ENCODE data around the gene MTA3.
A peak's percentile ranks its signal among the peaks of the same experiment; 100 is the strongest.

The MTA3 gene

GRCh38 chr2:42566837-42567321, 1.6 kb upstream of the MTA3 start:
- Histone ChIP-seq H3K9me3 (ENCODE audit: control extremely low read depth in 1 of 5, control insufficient read depth in 4 of 5, insufficient read depth in 2 of 5, low read depth in 1 of 5, low read length in 4 of 5) (no peaks in the 10 kb centered on the region), H3K4me1 (ENCODE audit: control extremely low read depth in 1 of 4, control insufficient read depth in 4 of 4, insufficient read depth in 4 of 4, low read length in 3 of 4) (peaks cover 0 to 9% (median 7%) of the 10 kb centered on the region in 4 experiments), H3K27me3 (replicated peaks in 2 of 5; ENCODE audit: control insufficient read depth in 4 of 5, insufficient read depth in 5 of 5, low read length in 4 of 5) (peaks cover 0 to 25% (median 5%) of the 10 kb centered on the region in 5 experiments), H3K27ac (ENCODE audit: insufficient read depth in 1 of 2, low read depth in 1 of 2, low read length in 2 of 2, poor library complexity in 1 of 2, severe bottlenecking in 2 of 2) (no peak overlapping the region), H3K4me3 (ENCODE audit: control insufficient read depth in 1 of 7, extremely low read depth in 1 of 7, insufficient read depth in 4 of 7, low read depth in 2 of 7, low read length in 6 of 7) (no peak overlapping the region), H3K36me3 (ENCODE audit: control insufficient read depth in 4 of 4, insufficient read depth in 4 of 4, low read length in 3 of 4) (no peaks in the 10 kb centered on the region)
- CTCF ChIA-PET = no interaction called here
- no peak for DNase-seq
- WGBS (ENCODE audit: insufficient coverage) = 100% methylated on average over 1 of the region's 3 CpGs
- POLR2A ChIA-PET = interaction anchor here (0.6 kb wide), 1 partner anchor 18 kb away, joined by 3 read pairs; no protein-coding TSS in a partner anchor

GRCh38 chr2:42567364-42567763, 1.1 kb upstream of the MTA3 start:
- H3K27me3 ChIP-seq (replicated peaks in 2 of 5; ENCODE audit: control insufficient read depth in 4 of 5, insufficient read depth in 5 of 5, low read length in 4 of 5) = peaks cover 0 to 25% (median 5%) of the 10 kb centered on the region in 5 experiments
- DNase-seq = no peak
- POLR2A ChIA-PET = interaction anchor here (0.6 kb wide), 1 partner anchor 17 kb away, joined by 3 read pairs; no protein-coding TSS in a partner anchor
- H3K4me1 ChIP-seq (ENCODE audit: control extremely low read depth in 1 of 4, control insufficient read depth in 4 of 4, insufficient read depth in 4 of 4, low read length in 3 of 4) = peaks cover 0 to 9% (median 7%) of the 10 kb centered on the region in 4 experiments
- no peaks in the 10 kb centered on the region for H3K36me3 ChIP-seq (ENCODE audit: control insufficient read depth in 4 of 4, insufficient read depth in 4 of 4, low read length in 3 of 4)
- CTCF ChIA-PET = no interaction called here
- H3K4me3 ChIP-seq (ENCODE audit: control insufficient read depth in 1 of 7, extremely low read depth in 1 of 7, insufficient read depth in 4 of 7, low read depth in 2 of 7, low read length in 6 of 7) = no peak overlapping the region
- no peak overlapping the region for H3K27ac ChIP-seq (ENCODE audit: insufficient read depth in 1 of 2, low read depth in 1 of 2, low read length in 2 of 2, poor library complexity in 1 of 2, severe bottlenecking in 2 of 2)
- 95% methylated on average over 2 of the region's 7 CpGs for WGBS (ENCODE audit: insufficient coverage)
- H3K9me3 ChIP-seq (ENCODE audit: control extremely low read depth in 1 of 5, control insufficient read depth in 4 of 5, insufficient read depth in 2 of 5, low read depth in 1 of 5, low read length in 4 of 5) = no peaks in the 10 kb centered on the region

GRCh38 chr2:42567806-42568400, 529 bp upstream of the MTA3 start:
- H3K27me3 ChIP-seq (replicated peaks in 2 of 5; ENCODE audit: control insufficient read depth in 4 of 5, insufficient read depth in 5 of 5, low read length in 4 of 5) = peaks cover 0 to 21% (median 5%) of the 10 kb centered on the region in 5 experiments
- no peaks in the 10 kb centered on the region for H3K9me3 ChIP-seq (ENCODE audit: control extremely low read depth in 1 of 5, control insufficient read depth in 4 of 5, insufficient read depth in 2 of 5, low read depth in 1 of 5, low read length in 4 of 5)
- peaks cover 0 to 9% (median 7%) of the 10 kb centered on the region in 4 experiments for H3K4me1 ChIP-seq (ENCODE audit: control extremely low read depth in 1 of 4, control insufficient read depth in 4 of 4, insufficient read depth in 4 of 4, low read length in 3 of 4)
- no peaks in the 10 kb centered on the region for H3K36me3 ChIP-seq (ENCODE audit: control insufficient read depth in 4 of 4, insufficient read depth in 4 of 4, low read length in 3 of 4)
- POLR2A ChIA-PET = no interaction called here
- no peak overlapping the region for H3K4me3 ChIP-seq (ENCODE audit: control insufficient read depth in 1 of 7, extremely low read depth in 1 of 7, insufficient read depth in 4 of 7, low read depth in 2 of 7, low read length in 6 of 7)
- no peak overlapping the region for H3K27ac ChIP-seq (ENCODE audit: insufficient read depth in 1 of 2, low read depth in 1 of 2, low read length in 2 of 2, poor library complexity in 1 of 2, severe bottlenecking in 2 of 2)
- CTCF ChIA-PET = no interaction called here
- WGBS (ENCODE audit: insufficient coverage) = 92% methylated on average over 8 of the region's 12 CpGs
- DNase-seq = peak in 1 of 3 donors; percentile 12

DNA sequence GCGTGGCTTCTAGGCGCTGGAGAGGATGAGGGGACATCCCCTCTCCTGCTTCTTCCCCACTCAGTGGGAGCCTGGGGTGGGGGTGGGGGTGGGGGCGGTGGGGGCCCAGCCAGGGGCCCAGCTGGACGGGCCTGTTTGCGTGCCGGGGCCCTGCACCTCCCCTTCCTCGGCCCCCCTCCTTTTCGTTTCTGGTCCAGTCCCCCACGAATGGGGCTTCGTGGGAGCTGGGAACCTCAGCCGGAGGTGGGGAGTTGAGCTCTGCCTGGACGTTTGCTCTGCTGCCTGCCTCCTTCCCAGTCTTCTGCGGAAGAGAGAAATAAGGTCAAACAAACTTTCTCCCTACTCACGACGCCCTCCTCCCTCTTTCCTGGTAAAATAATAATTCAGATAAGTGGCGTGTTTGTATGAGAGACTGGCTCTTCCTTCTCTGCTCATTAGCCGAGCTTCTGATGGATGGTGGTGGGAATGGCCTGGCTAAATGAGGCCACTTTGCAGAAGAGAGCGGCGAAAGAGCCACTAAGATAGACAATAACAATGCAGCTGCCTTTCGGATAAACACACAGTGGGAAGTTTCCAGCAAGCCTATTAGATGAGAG, 782 bp downstream of the MTA3 start:
- peak in 1 of 3 donors; percentile 17 for DNase-seq
- no peak overlapping the region for H3K27ac ChIP-seq (ENCODE audit: insufficient read depth in 1 of 2, low read depth in 1 of 2, low read length in 2 of 2, poor library complexity in 1 of 2, severe bottlenecking in 2 of 2)
- 50% methylated on average over 2 of the region's 20 CpGs for WGBS (ENCODE audit: insufficient coverage)
- ChIA-PET POLR2A (no interaction called here), CTCF (no interaction called here)
- H3K4me3 ChIP-seq (ENCODE audit: control insufficient read depth in 1 of 7, extremely low read depth in 1 of 7, insufficient read depth in 4 of 7, low read depth in 2 of 7, low read length in 6 of 7) = peak overlapping the region; percentile 26 to 84 (median 66)
- H3K27me3 ChIP-seq (replicated peaks in 2 of 5; ENCODE audit: control insufficient read depth in 4 of 5, insufficient read depth in 5 of 5, low read length in 4 of 5) = peaks cover 0 to 21% (median 5%) of the 10 kb centered on the region in 5 experiments
- peaks cover 0 to 9% (median 7%) of the 10 kb centered on the region in 4 experiments for H3K4me1 ChIP-seq (ENCODE audit: control extremely low read depth in 1 of 4, control insufficient read depth in 4 of 4, insufficient read depth in 4 of 4, low read length in 3 of 4)
- peaks cover 0 to 2% (median 0%) of the 10 kb centered on the region in 4 experiments for H3K36me3 ChIP-seq (ENCODE audit: control insufficient read depth in 4 of 4, insufficient read depth in 4 of 4, low read length in 3 of 4)
- H3K9me3 ChIP-seq (ENCODE audit: control extremely low read depth in 1 of 5, control insufficient read depth in 4 of 5, insufficient read depth in 2 of 5, low read depth in 1 of 5, low read length in 4 of 5) = no peaks in the 10 kb centered on the region

GRCh38 chr2:42569883-42570282, 1.5 kb downstream of the MTA3 start:
- CTCF ChIA-PET = no interaction called here
- no peak for DNase-seq
- POLR2A ChIA-PET = no interaction called here
- 96% methylated on average over 3 of the region's 4 CpGs for WGBS (ENCODE audit: insufficient coverage)
- Histone ChIP-seq H3K27ac (ENCODE audit: insufficient read depth in 1 of 2, low read depth in 1 of 2, low read length in 2 of 2, poor library complexity in 1 of 2, severe bottlenecking in 2 of 2) (no peak overlapping the region), H3K36me3 (ENCODE audit: control insufficient read depth in 4 of 4, insufficient read depth in 4 of 4, low read length in 3 of 4) (peaks cover 0 to 3% (median under 1%) of the 10 kb centered on the region in 4 experiments), H3K27me3 (replicated peaks in 2 of 5; ENCODE audit: control insufficient read depth in 4 of 5, insufficient read depth in 5 of 5, low read length in 4 of 5) (peaks cover 0 to 21% (median 5%) of the 10 kb centered on the region in 5 experiments), H3K4me1 (ENCODE audit: control extremely low read depth in 1 of 4, control insufficient read depth in 4 of 4, insufficient read depth in 4 of 4, low read length in 3 of 4) (peaks cover 0 to 9% (median 7%) of the 10 kb centered on the region in 4 experiments), H3K4me3 (ENCODE audit: control insufficient read depth in 1 of 7, extremely low read depth in 1 of 7, insufficient read depth in 4 of 7, low read depth in 2 of 7, low read length in 6 of 7) (peak overlapping the region in 1 of 7 experiments; percentile 76), H3K9me3 (ENCODE audit: control extremely low read depth in 1 of 5, control insufficient read depth in 4 of 5, insufficient read depth in 2 of 5, low read depth in 1 of 5, low read length in 4 of 5) (no peaks in the 10 kb centered on the region)

DNA sequence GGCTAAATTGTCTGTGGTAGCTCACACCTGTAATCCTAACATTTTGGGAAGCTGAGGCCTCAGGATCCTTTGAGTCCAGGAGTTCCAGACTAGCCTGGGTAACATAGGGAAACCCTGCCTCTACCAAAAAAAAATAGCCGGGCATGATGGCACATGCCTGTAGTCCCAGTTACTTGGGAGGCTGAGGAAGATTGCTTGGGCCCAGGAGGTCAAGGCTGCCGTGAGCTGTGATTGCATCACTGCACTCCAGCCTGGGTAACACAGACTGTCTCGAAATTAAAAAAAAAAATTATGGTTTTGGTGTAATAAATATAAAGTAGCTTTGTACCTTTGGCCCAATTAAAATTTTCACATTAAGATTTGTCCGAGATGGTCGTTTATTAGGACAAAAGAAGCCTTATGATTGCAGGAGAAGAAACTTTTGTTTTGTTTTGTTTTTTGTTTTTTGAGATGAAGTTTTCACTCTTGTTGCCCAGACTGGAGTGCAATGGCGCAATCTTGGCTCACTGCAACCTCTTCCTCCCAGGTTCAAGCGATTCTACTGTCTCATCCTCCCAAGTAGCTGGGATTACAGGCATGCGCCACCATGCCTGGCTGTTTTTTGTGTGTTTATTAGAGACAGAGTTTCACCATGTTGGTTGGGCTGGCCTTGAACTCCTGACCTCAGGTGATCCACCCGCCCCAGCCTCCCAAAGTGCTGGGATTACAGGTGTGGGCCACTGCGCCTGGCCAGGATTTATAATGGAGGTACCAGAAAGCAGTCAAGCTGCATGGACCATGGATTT, 4.1 kb downstream of the MTA3 start:
- 98% methylated on average over 4 of the region's 10 CpGs for WGBS (ENCODE audit: insufficient coverage)
- peaks cover 0 to 9% (median 7%) of the 10 kb centered on the region in 4 experiments for H3K4me1 ChIP-seq (ENCODE audit: control extremely low read depth in 1 of 4, control insufficient read depth in 4 of 4, insufficient read depth in 4 of 4, low read length in 3 of 4)
- no peaks in the 10 kb centered on the region for H3K9me3 ChIP-seq (ENCODE audit: control extremely low read depth in 1 of 5, control insufficient read depth in 4 of 5, insufficient read depth in 2 of 5, low read depth in 1 of 5, low read length in 4 of 5)
- peaks cover 0 to 11% (median under 1%) of the 10 kb centered on the region in 4 experiments for H3K36me3 ChIP-seq (ENCODE audit: control insufficient read depth in 4 of 4, insufficient read depth in 4 of 4, low read length in 3 of 4)
- H3K27ac ChIP-seq (ENCODE audit: insufficient read depth in 1 of 2, low read depth in 1 of 2, low read length in 2 of 2, poor library complexity in 1 of 2, severe bottlenecking in 2 of 2) = no peak overlapping the region
- POLR2A ChIA-PET = no interaction called here
- no peak overlapping the region for H3K4me3 ChIP-seq (ENCODE audit: control insufficient read depth in 1 of 7, extremely low read depth in 1 of 7, insufficient read depth in 4 of 7, low read depth in 2 of 7, low read length in 6 of 7)
- H3K27me3 ChIP-seq (replicated peaks in 2 of 5; ENCODE audit: control insufficient read depth in 4 of 5, insufficient read depth in 5 of 5, low read length in 4 of 5) = peaks cover 0 to 13% (median 3%) of the 10 kb centered on the region in 5 experiments
- no peak for DNase-seq
- CTCF ChIA-PET = no interaction called here

Data from common myeloid progenitor, CD34-positive (primary cell).